ENCODE results near the gene FAHD1. TPM values are rescaled to one million over a fixed set of nuclear protein-coding genes. Genes with fewer than 3 reads are reported as not detected.

FAHD1 gene
- total and polyA plus RNA-seq, 9 of the 15 experiments (the other 6 are each of a cell fraction or from before 2014, with no cell fraction given): 2.2 to 20.9 (median 10.7) TPM

DNA sequence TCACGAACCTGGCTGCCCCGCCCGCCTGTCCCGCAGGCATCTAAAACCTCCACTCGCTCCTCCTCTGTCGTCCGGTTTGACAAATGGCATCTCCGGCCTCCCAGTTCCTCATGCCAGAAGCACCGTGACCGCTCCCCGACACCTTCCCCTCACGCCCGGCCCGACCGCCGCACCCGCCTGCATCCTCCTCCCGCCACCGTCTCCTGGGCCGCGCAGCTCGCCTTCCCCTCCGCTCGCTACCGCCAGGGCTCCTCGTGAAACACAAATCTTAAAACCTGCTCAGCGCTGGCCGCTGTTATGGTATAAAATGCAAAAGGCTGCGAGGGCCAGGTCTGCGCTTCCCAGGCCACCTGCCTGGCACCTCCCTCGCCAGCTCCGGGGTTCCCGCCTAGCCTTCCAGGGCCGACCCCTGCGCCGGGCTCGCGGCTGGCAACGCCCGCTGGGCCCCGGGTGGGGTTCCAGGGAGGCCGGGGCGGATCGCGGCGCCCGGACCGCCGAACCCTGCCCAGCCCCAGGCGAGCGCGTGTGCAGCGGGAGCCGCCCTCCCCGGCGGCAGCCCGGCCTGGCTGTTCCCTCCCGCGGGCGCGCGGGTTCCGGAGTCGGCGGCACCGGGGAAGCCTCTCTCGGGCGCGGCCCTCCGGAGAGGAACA, 45.1 kb upstream of the FAHD1 start (continued):
- TF ChIP-seq ZFP91 (CRISPR knock-in tag; IDR thresholded peaks at IDR 0.05) (no peak), RERE (CRISPR knock-in tag; IDR thresholded peaks at IDR 0.05; ENCODE audit: borderline replicate concordance) (no peak), HDAC6 (IDR thresholded peaks at IDR 0.05; ENCODE audit: low read depth, low read length) (no peak), FOXK1 (CRISPR knock-in tag; IDR thresholded peaks at IDR 0.05; ENCODE audit: borderline replicate concordance) (no peak), MCM2 (IDR thresholded peaks at IDR 0.05; ENCODE audit: low read depth) (no peak), LEF1 (IDR thresholded peaks at IDR 0.05) (no peak), CHD4 (IDR thresholded peaks at IDR 0.05; ENCODE audit: insufficient read depth, insufficient replicate concordance, low read depth, low read length, poor library complexity, severe bottlenecking) (no peak), CBFA2T2 (conservative IDR thresholded peaks at IDR 0.05) (no peak), E2F3 (CRISPR knock-in tag; IDR thresholded peaks at IDR 0.05) (no peak), ZBTB17 (CRISPR knock-in tag; IDR thresholded peaks at IDR 0.05) (no peak), ZFP30 (CRISPR knock-in tag; IDR thresholded peaks at IDR 0.05; ENCODE audit: borderline replicate concordance) (no peak), HES1 (IDR thresholded peaks at IDR 0.05; ENCODE audit: low read depth) (no peak), MYBL2 (IDR thresholded peaks at IDR 0.05; ENCODE audit: low read depth) (no peak), MYBL2 (CRISPR knock-in tag; IDR thresholded peaks at IDR 0.05; ENCODE audit: borderline replicate concordance) (no peak), ZNF507 (tag; conservative IDR thresholded peaks at IDR 0.05) (no peak), ZNF707 (CRISPR knock-in tag; conservative IDR thresholded peaks at IDR 0.05) (no peak)
- TF ChIP-seq, protein P1, sequence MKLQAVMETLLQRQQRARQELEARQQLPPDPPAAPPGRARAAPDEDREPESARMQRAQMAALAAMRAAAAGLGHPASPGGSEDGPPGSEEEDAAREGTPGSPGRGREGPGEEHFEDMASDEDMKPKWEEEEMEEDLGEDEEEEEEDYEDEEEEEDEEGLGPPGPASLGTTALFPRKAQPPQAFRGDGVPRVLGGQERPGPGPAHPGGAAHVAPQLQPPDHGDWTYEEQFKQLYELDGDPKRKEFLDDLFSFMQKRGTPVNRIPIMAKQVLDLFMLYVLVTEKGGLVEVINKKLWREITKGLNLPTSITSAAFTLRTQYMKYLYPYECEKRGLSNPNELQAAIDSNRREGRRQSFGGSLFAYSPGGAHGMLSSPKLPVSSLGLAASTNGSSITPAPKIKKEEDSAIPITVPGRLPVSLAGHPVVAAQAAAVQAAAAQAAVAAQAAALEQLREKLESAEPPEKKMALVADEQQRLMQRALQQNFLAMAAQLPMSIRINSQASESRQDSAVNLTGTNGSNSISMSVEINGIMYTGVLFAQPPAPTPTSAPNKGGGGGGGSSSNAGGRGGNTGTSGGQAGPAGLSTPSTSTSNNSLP (IDR thresholded peaks at IDR 0.05; ENCODE audit: borderline replicate concordance, low read depth, low read length): no peak

Measured in K562 (cell line).